ENCODE measurements around the gene PPCDC.

The PPCDC gene

DNA sequence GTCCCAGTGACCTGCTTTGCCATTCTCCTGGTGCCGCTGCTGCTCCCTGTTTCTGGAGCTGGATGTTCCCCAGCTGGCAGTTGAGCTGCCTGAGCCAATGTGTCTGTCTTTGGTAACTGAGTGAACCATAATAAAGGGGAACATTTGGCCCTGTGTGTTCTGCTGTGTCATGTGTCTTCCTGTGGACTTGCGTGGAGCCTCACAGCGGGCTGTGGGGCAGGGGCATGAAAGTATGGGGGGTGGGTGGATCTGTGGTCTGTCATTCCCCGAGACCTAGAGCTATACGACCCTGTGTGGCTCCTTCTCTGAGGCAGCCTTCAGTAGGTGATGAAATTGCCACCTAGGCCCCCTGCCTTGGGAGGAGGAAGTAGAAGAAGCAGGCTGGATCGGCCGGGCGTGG, 2.0 kb upstream of the PPCDC start:
- H3F3A ChIP-seq (ENCODE audit: insufficient read depth, low read length), result peaks cover 18% of the 10 kb centered on the region
- peaks cover 29% of the 10 kb centered on the region for H3K79me2 ChIP-seq (ENCODE audit: low read length)
- H3K36me3 ChIP-seq (replicated peaks; ENCODE audit: insufficient read depth, low read length), result no peaks in the 10 kb centered on the region
- H3K9me3 ChIP-seq (replicated peaks; ENCODE audit: insufficient read depth, low read length), result no peaks in the 10 kb centered on the region
- no peak overlapping the region for H2AFZ ChIP-seq (ENCODE audit: low read length)
- DNase-seq, result no peak
- H4K20me1 ChIP-seq (ENCODE audit: insufficient read depth, low read length), result no peaks in the 10 kb centered on the region
- peaks cover 21% of the 10 kb centered on the region for H3K4me1 ChIP-seq (ENCODE audit: low read length)
- H3K9ac ChIP-seq (ENCODE audit: low read length), result no peak overlapping the region
- no peak overlapping the region for H3K4me3 ChIP-seq (ENCODE audit: low read length)
- no peak overlapping the region for H3K27ac ChIP-seq (ENCODE audit: low read length)
- H3K9me2 ChIP-seq (replicated peaks; ENCODE audit: insufficient read depth, low read length), result no peaks in the 10 kb centered on the region
- TF ChIP-seq EZH2 (optimal IDR thresholded peaks at IDR 0.05; ENCODE audit: low read depth, low read length), result no peak
- TF ChIP-seq, protein P1, sequence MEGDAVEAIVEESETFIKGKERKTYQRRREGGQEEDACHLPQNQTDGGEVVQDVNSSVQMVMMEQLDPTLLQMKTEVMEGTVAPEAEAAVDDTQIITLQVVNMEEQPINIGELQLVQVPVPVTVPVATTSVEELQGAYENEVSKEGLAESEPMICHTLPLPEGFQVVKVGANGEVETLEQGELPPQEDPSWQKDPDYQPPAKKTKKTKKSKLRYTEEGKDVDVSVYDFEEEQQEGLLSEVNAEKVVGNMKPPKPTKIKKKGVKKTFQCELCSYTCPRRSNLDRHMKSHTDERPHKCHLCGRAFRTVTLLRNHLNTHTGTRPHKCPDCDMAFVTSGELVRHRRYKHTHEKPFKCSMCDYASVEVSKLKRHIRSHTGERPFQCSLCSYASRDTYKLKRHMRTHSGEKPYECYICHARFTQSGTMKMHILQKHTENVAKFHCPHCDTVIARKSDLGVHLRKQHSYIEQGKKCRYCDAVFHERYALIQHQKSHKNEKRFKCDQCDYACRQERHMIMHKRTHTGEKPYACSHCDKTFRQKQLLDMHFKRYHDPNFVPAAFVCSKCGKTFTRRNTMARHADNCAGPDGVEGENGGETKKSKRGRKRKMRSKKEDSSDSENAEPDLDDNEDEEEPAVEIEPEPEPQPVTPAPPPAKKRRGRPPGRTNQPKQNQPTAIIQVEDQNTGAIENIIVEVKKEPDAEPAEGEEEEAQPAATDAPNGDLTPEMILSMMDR (IDR thresholded peaks at IDR 0.05; ENCODE audit: low read length), result no peak
- no peak for TF ChIP-seq EZH2phosphoT487 (IDR thresholded peaks at IDR 0.05; ENCODE audit: low read length)
- H3K4me2 ChIP-seq (ENCODE audit: low read depth, low read length), result no peak overlapping the region
- H3K27me3 ChIP-seq (replicated peaks; ENCODE audit: insufficient read depth, low read length), result no peaks in the 10 kb centered on the region

DNA sequence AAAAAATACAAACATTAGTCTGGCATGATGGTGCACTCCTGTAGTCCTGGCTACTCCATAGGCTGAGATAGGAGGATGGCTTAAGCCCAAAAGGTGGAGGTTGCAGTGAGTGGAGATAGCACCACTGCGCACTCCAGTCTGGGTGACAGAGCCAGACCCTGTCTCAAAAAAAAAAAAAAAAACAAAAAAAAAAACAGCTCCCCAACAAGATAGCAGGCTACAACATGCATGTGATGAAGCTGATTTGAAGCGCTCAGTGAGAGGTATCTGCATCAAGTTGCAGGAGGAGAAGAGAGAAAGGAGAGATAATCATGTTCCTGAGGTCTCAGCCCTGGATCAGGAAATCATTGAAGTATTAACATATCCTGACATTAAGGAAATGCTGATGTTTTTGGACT, 608 bp upstream of the PPCDC start:
- TF ChIP-seq, protein P1 (IDR thresholded peaks at IDR 0.05; ENCODE audit: low read length), result no peak
- TF ChIP-seq EZH2 (optimal IDR thresholded peaks at IDR 0.05; ENCODE audit: low read depth, low read length) (no peak), EZH2phosphoT487 (IDR thresholded peaks at IDR 0.05; ENCODE audit: low read length) (no peak)
- Histone ChIP-seq H3K4me1 (ENCODE audit: low read length) (peaks cover 36% of the 10 kb centered on the region), H3K36me3 (replicated peaks; ENCODE audit: insufficient read depth, low read length) (no peaks in the 10 kb centered on the region), H2AFZ (ENCODE audit: low read length) (no peak overlapping the region), H3K27ac (ENCODE audit: low read length) (no peak overlapping the region), H3K79me2 (ENCODE audit: low read length) (peaks cover 35% of the 10 kb centered on the region), H3K9me3 (replicated peaks; ENCODE audit: insufficient read depth, low read length) (no peaks in the 10 kb centered on the region), H3K27me3 (replicated peaks; ENCODE audit: insufficient read depth, low read length) (no peaks in the 10 kb centered on the region), H4K20me1 (ENCODE audit: insufficient read depth, low read length) (no peaks in the 10 kb centered on the region), H3K4me3 (ENCODE audit: low read length) (no peak overlapping the region), H3K9me2 (replicated peaks; ENCODE audit: insufficient read depth, low read length) (no peaks in the 10 kb centered on the region), H3K4me2 (ENCODE audit: low read depth, low read length) (no peak overlapping the region), H3K9ac (ENCODE audit: low read length) (no peak overlapping the region), H3F3A (ENCODE audit: insufficient read depth, low read length) (peaks cover 31% of the 10 kb centered on the region)
- no peak for DNase-seq

DNA sequence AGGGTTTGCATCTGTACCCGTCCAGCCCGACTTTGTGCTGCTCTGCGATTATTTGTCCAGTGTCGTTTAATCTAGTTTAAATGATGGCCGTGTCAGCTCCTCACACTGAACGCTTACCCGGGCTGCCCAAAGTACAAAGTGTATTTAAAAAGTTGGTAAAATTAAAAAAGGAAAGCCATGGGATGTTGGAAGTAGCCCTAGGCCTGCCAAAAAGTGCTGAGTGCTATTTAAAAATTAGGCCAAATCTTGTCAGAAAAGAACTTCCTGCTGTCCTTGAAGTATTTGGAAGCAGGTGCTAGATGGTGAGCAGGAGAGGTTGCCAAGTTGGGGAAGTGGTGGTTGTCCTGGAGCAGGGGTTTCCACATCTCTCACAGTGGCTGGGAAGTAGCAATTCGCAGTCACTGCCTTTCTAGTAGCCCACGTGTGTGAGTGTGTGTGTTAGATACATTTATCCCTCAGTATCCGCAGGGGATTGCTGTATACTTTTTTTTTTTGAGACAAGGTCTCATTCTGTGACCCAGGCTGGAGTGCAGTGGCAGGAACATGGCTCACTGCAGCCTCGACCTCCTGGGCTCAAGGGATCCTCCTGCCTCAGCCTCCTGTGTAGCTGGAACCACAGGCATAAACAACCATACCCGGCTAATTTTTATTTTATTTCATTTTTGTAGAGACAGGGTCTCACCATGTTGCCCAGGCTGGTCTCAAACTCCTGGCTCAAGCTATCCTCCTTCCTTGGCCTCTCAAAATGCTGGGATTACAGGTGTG, 664 bp downstream of the PPCDC start:
- Histone ChIP-seq H3K79me2 (ENCODE audit: low read length) (peaks cover 48% of the 10 kb centered on the region), H3K9me3 (replicated peaks; ENCODE audit: insufficient read depth, low read length) (no peaks in the 10 kb centered on the region), H3K9ac (ENCODE audit: low read length) (peak overlapping the region; percentile 99), H3K4me1 (ENCODE audit: low read length) (peaks cover 48% of the 10 kb centered on the region), H3K9me2 (replicated peaks; ENCODE audit: insufficient read depth, low read length) (no peaks in the 10 kb centered on the region), H3K36me3 (replicated peaks; ENCODE audit: insufficient read depth, low read length) (no peaks in the 10 kb centered on the region), H3K27me3 (replicated peaks; ENCODE audit: insufficient read depth, low read length) (no peaks in the 10 kb centered on the region), H3K4me2 (ENCODE audit: low read depth, low read length) (peak overlapping the region; percentile 88), H3F3A (ENCODE audit: insufficient read depth, low read length) (peaks cover 38% of the 10 kb centered on the region), H4K20me1 (ENCODE audit: insufficient read depth, low read length) (no peaks in the 10 kb centered on the region), H3K4me3 (ENCODE audit: low read length) (peak overlapping the region; percentile 91), H2AFZ (ENCODE audit: low read length) (no peak overlapping the region), H3K27ac (ENCODE audit: low read length) (peak overlapping the region; percentile 72)
- DNase-seq, result peak; percentile 41
- TF ChIP-seq EZH2phosphoT487 (IDR thresholded peaks at IDR 0.05; ENCODE audit: low read length), result no peak
- TF ChIP-seq, protein P1 (IDR thresholded peaks at IDR 0.05; ENCODE audit: low read length), result no peak

Measured in MM.1S (cell line).